GM10266 (cell line): ENCODE results near the gene CISD2.

Experiments
- DNase-seq: peaks from one replicate; pipeline ENCODE4 v3.0.0; 2012; ENCODE audit errors: extremely low spot score
- TF ChIP-seq, protein P1 (sequence below): IDR thresholded peaks from 2 replicates; pipeline ENCODE4 v1.5.1; 2012; ENCODE audit warnings: mild to moderate bottlenecking, low read depth; ENCODE audit not compliant: control insufficient read depth, insufficient read depth; ENCODE audit errors: missing control alignments

Gene CISD2

DNA sequence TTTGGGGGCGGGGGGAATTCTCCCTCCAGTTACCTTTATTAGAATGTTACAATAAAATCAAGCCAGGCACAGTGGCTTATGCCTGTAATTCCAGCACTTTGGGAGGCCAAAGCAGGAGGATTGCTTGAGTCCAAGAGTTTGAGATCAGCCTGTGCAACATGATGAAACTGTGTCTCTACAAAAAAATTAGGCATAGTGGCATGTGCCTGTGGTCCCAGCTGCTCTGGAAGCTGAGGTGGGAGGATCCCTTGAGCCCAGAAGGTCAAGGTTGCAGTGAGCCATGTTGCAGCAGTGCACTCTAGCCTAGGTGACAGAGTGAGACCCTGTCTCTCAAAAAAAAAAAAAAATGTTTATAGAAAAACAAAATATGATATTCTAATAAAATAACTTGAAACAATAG, 36.1 kb upstream of the CISD2 start:
- DNase-seq: no peak
- TF ChIP-seq, protein P1, sequence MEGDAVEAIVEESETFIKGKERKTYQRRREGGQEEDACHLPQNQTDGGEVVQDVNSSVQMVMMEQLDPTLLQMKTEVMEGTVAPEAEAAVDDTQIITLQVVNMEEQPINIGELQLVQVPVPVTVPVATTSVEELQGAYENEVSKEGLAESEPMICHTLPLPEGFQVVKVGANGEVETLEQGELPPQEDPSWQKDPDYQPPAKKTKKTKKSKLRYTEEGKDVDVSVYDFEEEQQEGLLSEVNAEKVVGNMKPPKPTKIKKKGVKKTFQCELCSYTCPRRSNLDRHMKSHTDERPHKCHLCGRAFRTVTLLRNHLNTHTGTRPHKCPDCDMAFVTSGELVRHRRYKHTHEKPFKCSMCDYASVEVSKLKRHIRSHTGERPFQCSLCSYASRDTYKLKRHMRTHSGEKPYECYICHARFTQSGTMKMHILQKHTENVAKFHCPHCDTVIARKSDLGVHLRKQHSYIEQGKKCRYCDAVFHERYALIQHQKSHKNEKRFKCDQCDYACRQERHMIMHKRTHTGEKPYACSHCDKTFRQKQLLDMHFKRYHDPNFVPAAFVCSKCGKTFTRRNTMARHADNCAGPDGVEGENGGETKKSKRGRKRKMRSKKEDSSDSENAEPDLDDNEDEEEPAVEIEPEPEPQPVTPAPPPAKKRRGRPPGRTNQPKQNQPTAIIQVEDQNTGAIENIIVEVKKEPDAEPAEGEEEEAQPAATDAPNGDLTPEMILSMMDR: no peak

DNA sequence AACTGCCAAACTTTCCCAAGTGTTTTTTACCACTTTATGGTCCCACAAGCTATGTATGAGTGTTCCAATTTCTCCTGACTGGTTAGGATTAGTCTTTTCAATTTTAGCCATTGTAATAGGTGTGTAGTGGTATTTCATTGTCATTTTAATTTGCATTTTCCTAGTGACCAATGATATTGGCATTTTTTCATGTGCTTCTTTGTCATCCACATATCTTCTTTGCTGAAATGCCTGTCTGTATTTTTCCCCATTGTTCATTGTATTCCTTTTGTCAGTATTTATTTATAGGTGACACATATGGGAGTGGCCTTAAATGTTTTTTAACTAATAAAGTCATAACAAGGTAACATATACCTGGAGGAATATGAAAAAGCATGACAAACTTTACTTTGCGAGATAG, 32.2 kb upstream of the CISD2 start:
- DNase-seq: no peak
- TF ChIP-seq, protein P1: no peak

DNA sequence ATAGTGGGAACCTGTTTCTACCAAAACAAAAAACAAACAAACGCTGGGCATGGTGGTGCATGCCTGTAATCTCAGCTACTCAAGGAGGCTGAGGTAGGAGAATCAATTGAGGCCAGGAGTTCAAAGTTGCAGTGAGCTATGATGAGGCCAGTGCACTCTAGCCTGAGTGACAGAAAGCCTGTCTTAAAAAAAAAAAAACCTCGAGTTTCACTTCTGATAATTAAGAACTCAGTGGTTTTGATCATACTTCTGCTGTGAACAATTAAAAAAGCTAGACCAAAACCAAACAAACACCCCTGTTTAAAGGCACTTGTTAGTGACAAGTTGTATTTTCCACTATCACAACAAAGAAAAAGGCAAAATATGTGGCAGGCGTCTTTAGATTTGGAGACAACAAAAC, 26.4 kb upstream of the CISD2 start:
- DNase-seq: no peak

DNA sequence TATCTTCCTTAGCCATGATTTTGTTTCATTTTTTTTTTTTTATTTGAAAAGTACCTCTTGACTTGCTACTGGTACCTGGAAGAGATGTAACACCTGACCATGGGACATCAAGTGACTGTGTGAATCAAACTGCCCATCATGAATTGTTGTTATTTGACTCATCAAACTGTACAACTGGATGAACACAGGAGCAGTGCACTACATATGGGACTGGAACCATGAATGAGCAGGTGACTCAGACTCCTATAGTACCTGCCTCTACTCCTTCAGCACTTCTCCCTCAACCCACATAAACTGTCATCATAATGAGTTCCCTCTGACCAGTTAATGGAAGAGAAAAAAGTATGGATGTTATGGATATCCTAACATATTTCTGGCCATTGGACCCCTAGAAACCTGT, 25.5 kb upstream of the CISD2 start:
- DNase-seq: no peak
- TF ChIP-seq, protein P1: no peak

More for the DNA sequence above, 26.4 kb upstream of the CISD2 start:
- TF ChIP-seq, protein P1: no peak

DNA sequence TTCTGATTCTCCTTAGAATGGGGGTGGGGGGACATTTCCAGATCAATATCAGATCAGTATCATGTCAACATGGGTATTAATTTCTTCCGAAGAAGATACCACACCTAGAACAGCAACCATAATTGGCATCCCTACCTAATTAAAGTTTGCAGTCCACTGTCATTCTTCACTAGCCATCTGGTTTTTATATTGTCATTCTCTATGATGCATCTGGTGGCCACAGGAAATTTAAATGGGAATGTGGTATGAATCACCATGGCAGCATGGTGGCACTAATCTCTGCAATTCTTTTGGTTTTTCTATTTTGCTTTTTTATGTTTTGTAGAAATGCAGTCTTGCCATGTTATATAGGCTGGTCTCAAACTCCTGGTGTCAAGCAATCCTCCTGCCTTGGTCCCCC, 24.9 kb upstream of the CISD2 start:
- DNase-seq: no peak
- TF ChIP-seq, protein P1: no peak

DNA sequence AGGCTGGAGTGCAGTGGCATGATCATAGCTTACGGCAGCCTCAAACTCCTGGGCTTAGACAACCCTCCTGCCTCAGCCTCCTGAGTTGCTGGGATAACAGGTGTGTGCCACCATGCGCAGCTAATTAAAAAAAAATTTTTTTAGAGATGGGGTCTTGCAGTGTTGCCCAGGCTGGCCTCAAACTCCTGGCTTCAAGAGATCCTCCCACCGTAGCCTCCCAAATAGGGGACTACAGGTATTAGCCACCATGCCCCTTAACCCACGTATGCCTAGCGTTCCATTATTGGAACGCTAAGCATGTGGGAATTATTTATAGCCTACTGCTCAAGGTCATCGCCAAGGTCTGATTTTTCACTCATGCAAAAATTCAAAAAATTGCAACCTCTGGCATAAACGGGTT, 21.1 kb upstream of the CISD2 start:
- TF ChIP-seq, protein P1: no peak
- no peak for DNase-seq

DNA sequence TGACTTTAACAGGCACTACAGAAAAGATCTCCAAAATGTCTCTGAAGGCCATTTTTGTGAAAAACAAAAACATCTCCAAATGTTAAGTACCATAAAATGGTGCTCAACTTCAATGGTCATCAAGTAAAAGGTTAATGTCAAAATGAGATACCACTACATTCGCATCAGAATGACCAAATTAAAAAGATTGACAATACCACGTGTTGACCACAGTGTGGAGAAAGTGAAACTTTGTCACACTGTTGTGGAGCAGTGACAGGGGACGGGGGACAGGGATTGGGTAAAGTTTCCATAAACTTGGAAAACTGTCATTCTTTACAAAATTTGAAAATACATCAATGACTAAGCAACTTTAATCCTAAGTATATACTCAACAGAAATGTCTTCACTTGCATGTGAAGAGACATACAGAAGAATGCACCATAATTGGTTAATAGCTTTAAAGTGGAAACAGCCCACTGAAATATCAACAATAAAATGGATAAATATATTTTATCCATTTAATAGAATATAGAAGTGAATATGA, 19.1 kb upstream of the CISD2 start:
- TF ChIP-seq, protein P1: no peak
- DNase-seq: no peak

DNA sequence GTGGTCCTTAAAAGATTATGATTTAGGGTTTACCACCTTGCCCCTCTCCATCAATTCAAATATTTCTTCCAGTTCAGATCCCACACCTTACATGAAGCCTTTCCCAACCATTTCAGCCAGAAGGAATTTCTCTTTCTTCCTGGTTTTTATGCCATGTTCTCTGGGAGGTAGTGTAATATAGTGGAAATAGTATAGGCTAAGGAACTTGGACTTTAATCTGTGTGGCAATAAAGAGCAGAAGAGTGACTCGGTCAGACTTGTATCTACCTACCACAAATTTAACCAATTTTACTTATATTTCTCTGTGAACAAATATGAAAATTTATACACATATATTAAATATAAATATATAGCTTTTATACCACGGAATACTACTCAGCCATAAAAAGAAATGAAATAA, 18.4 kb upstream of the CISD2 start:
- DNase-seq: no peak
- TF ChIP-seq, protein P1: no peak
